Measurements from ENCODE around the gene VIPR1. TPM values are rescaled to one million over a fixed set of nuclear protein-coding genes. Genes with fewer than 3 reads are reported as not detected.
A peak's percentile ranks its signal among the peaks of the same experiment; 100 is the strongest.

The VIPR1 gene
- total and polyA plus RNA-seq, 8 donors = 7.8 to 82.5 (median 11.0) TPM

GRCh38 chr3:42518800-42519567, 16.5 kb downstream of the VIPR1 start:
- peaks cover 0 to 12% of the 10 kb centered on the region in 2 donors for H3K36me3 ChIP-seq
- no peak for DNase-seq
- peaks cover 0 to 30% of the 10 kb centered on the region in 2 donors for H3K4me1 ChIP-seq
- ATAC-seq = no peak
- H3K27me3 ChIP-seq = no peaks in the 10 kb centered on the region
- peak overlapping the region; percentile 44 to 51 for H3K27ac ChIP-seq
- no peak overlapping the region for H3K4me3 ChIP-seq
- H3K9me3 ChIP-seq = no peaks in the 10 kb centered on the region
- intact Hi-C loops (cut with DNase I) = no loop called here
- no peak for TF ChIP-seq CTCF (IDR thresholded peaks at IDR 0.05)

DNA sequence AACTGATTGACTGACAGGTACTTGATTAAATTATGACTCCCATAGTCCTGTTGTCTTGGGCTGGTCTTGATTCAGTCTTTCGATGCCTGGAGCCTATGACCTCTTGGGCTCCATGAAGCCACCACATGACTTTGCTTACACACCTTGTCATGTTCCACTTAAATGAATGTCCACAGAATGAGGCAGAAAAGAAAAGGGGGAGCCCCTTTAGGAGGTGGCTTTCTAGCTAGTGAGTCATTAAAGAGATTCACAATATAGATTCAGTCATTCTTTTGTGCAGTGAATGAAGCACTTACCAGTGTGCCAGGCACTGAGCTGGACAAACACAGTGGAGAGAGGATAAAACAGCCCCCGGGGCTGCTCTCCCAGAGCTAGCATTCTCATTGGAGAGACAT, 17.1 kb downstream of the VIPR1 start:
- H3K4me3 ChIP-seq = no peak overlapping the region
- TF ChIP-seq CTCF (IDR thresholded peaks at IDR 0.05) = no peak
- H3K27ac ChIP-seq = peak overlapping the region; percentile 44 to 51
- intact Hi-C loops (cut with DNase I) = no loop called here
- H3K9me3 ChIP-seq = no peaks in the 10 kb centered on the region
- ATAC-seq (no peak), DNase-seq (no peak)
- peaks cover 0 to 14% of the 10 kb centered on the region in 2 donors for H3K36me3 ChIP-seq
- H3K4me1 ChIP-seq = peaks cover 0 to 34% of the 10 kb centered on the region in 2 donors
- no peaks in the 10 kb centered on the region for H3K27me3 ChIP-seq

DNA sequence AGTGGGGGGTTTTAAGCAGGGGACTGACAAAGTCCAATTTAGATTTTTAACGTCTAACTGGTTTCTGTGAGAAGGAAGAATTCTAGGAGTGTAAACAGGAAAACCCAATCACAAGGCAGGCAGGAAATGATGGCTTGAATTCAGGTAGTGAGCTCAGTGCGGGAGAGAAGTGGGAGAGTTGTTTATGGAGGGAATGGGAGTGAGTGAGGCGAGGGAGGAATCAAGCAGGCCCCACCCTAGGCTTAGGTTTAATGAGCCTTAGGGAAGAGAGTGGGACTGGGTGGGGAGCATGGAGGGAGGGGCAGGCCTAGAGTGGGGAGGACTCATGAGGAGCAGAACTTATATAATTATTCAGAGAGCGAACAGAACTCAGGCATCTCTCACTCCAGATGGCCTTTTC, 17.9 kb downstream of the VIPR1 start:
- peaks cover 0 to 15% of the 10 kb centered on the region in 2 donors for H3K36me3 ChIP-seq
- no peak for TF ChIP-seq CTCF (IDR thresholded peaks at IDR 0.05)
- no peaks in the 10 kb centered on the region for H3K27me3 ChIP-seq
- H3K4me3 ChIP-seq = no peak overlapping the region
- peaks cover 0 to 36% of the 10 kb centered on the region in 2 donors for H3K4me1 ChIP-seq
- DNase-seq (no peak), ATAC-seq (no peak)
- H3K9me3 ChIP-seq = no peaks in the 10 kb centered on the region
- peak overlapping the region; percentile 44 to 51 for H3K27ac ChIP-seq
- intact Hi-C loops (cut with DNase I) = no loop called here

- DNase-seq (no peak), ATAC-seq (no peak)
- Histone ChIP-seq H3K36me3 (peaks cover 0 to 21% of the 10 kb centered on the region in 2 donors), H3K4me3 (no peak overlapping the region), H3K27me3 (no peaks in the 10 kb centered on the region), H3K27ac (peak overlapping the region; percentile 17 to 51), H3K4me1 (peaks cover 0 to 41% of the 10 kb centered on the region in 2 donors), H3K9me3 (no peaks in the 10 kb centered on the region)
- intact Hi-C loops (cut with DNase I) = no loop called here
- TF ChIP-seq CTCF (IDR thresholded peaks at IDR 0.05) = no peak
These were observed 18.5 kb downstream of the VIPR1 start for GRCh38 chr3:42520906-42521305.

DNA sequence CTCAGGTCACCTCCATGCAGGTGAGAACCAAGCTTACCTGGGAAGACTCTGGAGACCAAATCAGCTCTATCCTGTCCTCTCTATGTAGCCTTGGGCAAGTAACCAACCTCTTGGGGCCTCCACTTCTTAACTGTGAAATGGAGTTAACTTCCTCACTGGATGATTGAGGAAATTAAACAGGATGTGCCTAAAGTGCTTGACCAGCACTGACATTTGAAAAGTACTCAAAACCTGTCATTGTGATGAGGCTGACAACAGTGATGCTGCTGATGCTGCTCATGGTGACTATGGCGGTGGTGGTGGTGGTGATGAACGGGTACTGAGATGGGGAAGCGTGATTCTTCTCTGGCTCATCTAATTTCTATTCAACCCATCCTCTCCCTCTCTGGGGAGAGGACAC, 22.3 kb downstream of the VIPR1 start:
- peak; percentile 30 for ATAC-seq
- TF ChIP-seq CTCF (IDR thresholded peaks at IDR 0.05) = no peak
- Histone ChIP-seq H3K4me1 (peaks cover 0 to 59% of the 10 kb centered on the region in 2 donors), H3K27me3 (no peaks in the 10 kb centered on the region), H3K36me3 (peaks cover 0 to 35% of the 10 kb centered on the region in 2 donors), H3K4me3 (no peak overlapping the region), H3K27ac (peak overlapping the region in 1 of 2 donors; percentile 23), H3K9me3 (no peaks in the 10 kb centered on the region)
- no peak for DNase-seq
- intact Hi-C loops (cut with DNase I) = no loop called here

All from left lung (tissue), 10 donors.